Osteoblast (primary cell): Measurements from ENCODE around the gene GANC. TPM values are rescaled to one million over a fixed set of nuclear protein-coding genes. Genes with fewer than 3 reads are reported as not detected.

Experiments used
- DNase-seq: peaks from one replicate; pipeline ENCODE4 v3.0.0; 2011; ENCODE audit warnings: low spot score, mixed read lengths; ENCODE audit not compliant: insufficient read length; ENCODE audit errors: missing footprints
- H2AFZ ChIP-seq: 2 replicates; pipeline ENCODE4 v1.6.0; 2011; ENCODE audit warnings: mild to moderate bottlenecking, low read length
- H3K27ac ChIP-seq: 2 replicates; pipeline ENCODE4 v1.5.1; 2011; ENCODE audit warnings: mild to moderate bottlenecking, low read depth, low read length, moderate library complexity
- H3K27me3 ChIP-seq: 2 replicates; pipeline ENCODE4 v1.6.0; 2012; ENCODE audit warnings: mild to moderate bottlenecking, control low read depth, inconsistent platforms, low read length, moderate library complexity; ENCODE audit not compliant: insufficient read depth
- H3K36me3 ChIP-seq: 2 replicates; pipeline ENCODE4 v1.5.1; 2011; ENCODE audit warnings: mild to moderate bottlenecking, low read length, control low read depth, moderate library complexity; ENCODE audit not compliant: insufficient read depth
- H3K4me1 ChIP-seq: 2 replicates; pipeline ENCODE4 v1.5.1; 2011; ENCODE audit warnings: mild to moderate bottlenecking, low read length, control low read depth, moderate library complexity; ENCODE audit not compliant: insufficient read depth
- H3K4me2 ChIP-seq: 2 replicates; pipeline ENCODE4 v1.6.0; 2011; ENCODE audit warnings: mild to moderate bottlenecking, low read length; ENCODE audit not compliant: insufficient read depth
- H3K4me3 ChIP-seq: fragments of 200-600 bp; sonication (generic); 3 replicates; pipeline ENCODE4 v1.5.1; 2012; ENCODE audit warnings: mild to moderate bottlenecking, low read length, inconsistent platforms; ENCODE audit not compliant: insufficient read depth
- H3K79me2 ChIP-seq: 2 replicates; pipeline ENCODE4 v1.6.0; 2012; ENCODE audit warnings: mild to moderate bottlenecking, low read length, control low read depth, inconsistent platforms; ENCODE audit not compliant: insufficient read depth
- H3K9me3 ChIP-seq: 2 replicates; pipeline ENCODE4 v1.5.1; 2011; ENCODE audit warnings: low read depth, low read length, control low read depth
- H4K20me1 ChIP-seq: 2 replicates; pipeline ENCODE4 v1.6.0; 2012; ENCODE audit warnings: mild to moderate bottlenecking, low read length, control low read depth; ENCODE audit not compliant: insufficient read depth
- total RNA-seq: library from RNA; depleted of rRNA; stranded (reverse); fragments of >200 nt; gene quantifications from 2 replicates; pipeline ENCODE4 v1.2.3, GENCODE V29; 2012
- TF ChIP-seq, protein P1 (sequence below): IDR thresholded peaks from 2 replicates; pipeline ENCODE4 v1.5.1; 2011; ENCODE audit warnings: mild to moderate bottlenecking, low read depth, low read length, moderate library complexity; ENCODE audit errors: extremely low read depth

The GANC gene
- total RNA-seq, 1 donor = 21.0 TPM

- no peaks in the 10 kb centered on the region for H3K79me2 ChIP-seq
- H4K20me1 ChIP-seq = no peaks in the 10 kb centered on the region
- no peak overlapping the region for H3K27ac ChIP-seq
- peaks cover 17% of the 10 kb centered on the region for H3K36me3 ChIP-seq
- TF ChIP-seq, protein P1, sequence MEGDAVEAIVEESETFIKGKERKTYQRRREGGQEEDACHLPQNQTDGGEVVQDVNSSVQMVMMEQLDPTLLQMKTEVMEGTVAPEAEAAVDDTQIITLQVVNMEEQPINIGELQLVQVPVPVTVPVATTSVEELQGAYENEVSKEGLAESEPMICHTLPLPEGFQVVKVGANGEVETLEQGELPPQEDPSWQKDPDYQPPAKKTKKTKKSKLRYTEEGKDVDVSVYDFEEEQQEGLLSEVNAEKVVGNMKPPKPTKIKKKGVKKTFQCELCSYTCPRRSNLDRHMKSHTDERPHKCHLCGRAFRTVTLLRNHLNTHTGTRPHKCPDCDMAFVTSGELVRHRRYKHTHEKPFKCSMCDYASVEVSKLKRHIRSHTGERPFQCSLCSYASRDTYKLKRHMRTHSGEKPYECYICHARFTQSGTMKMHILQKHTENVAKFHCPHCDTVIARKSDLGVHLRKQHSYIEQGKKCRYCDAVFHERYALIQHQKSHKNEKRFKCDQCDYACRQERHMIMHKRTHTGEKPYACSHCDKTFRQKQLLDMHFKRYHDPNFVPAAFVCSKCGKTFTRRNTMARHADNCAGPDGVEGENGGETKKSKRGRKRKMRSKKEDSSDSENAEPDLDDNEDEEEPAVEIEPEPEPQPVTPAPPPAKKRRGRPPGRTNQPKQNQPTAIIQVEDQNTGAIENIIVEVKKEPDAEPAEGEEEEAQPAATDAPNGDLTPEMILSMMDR = no peak
- no peaks in the 10 kb centered on the region for H3K27me3 ChIP-seq
- H3K4me2 ChIP-seq = no peak overlapping the region
- H2AFZ ChIP-seq = no peak overlapping the region
- peaks cover 11% of the 10 kb centered on the region for H3K4me1 ChIP-seq
- no peak for DNase-seq
- no peaks in the 10 kb centered on the region for H3K9me3 ChIP-seq
- no peak overlapping the region for H3K4me3 ChIP-seq
Measured at GRCh38 chr15:42282926-42283325, 9.9 kb downstream of the GANC start.

DNA sequence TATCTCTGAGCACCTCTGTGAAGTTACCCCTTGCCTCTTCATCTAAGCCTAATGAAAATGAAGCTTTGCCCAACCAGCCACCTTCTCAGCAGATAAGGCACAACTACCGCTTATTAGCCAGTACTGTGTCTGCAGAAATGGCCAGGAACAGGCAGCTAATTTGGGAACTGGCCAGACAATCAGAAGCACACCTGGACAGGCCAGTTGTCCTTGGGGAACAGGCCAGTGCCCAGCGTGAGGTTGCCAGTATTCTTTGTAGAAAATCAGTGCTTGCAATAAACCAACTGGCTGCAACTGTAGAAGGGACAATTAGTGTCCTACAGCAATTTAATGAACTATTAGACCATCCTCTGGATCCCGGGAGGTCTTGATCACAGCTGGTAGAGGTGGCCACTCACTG lies 10.7 kb downstream of the GANC start:
- Histone ChIP-seq H4K20me1 (no peaks in the 10 kb centered on the region), H3K4me3 (no peak overlapping the region)

GRCh38 chr15:42284551-42284950 lies 11.6 kb downstream of the GANC start:
- peaks cover 16% of the 10 kb centered on the region for H3K36me3 ChIP-seq
- TF ChIP-seq, protein P1 = no peak
- H2AFZ ChIP-seq = no peak overlapping the region
- H3K27me3 ChIP-seq = no peaks in the 10 kb centered on the region
- no peak for DNase-seq
- no peak overlapping the region for H3K27ac ChIP-seq
- no peaks in the 10 kb centered on the region for H3K9me3 ChIP-seq
- no peaks in the 10 kb centered on the region for H4K20me1 ChIP-seq
- H3K4me3 ChIP-seq = no peak overlapping the region
- H3K79me2 ChIP-seq = no peaks in the 10 kb centered on the region
- H3K4me2 ChIP-seq = no peak overlapping the region
- peaks cover 11% of the 10 kb centered on the region for H3K4me1 ChIP-seq

More for the DNA sequence above, 10.7 kb downstream of the GANC start:
- no peaks in the 10 kb centered on the region for H3K27me3 ChIP-seq
- peaks cover 11% of the 10 kb centered on the region for H3K4me1 ChIP-seq
- H3K27ac ChIP-seq = no peak overlapping the region
- H3K4me2 ChIP-seq = no peak overlapping the region
- H3K9me3 ChIP-seq = no peaks in the 10 kb centered on the region
- H2AFZ ChIP-seq = no peak overlapping the region
- H3K36me3 ChIP-seq = peaks cover 13% of the 10 kb centered on the region
- no peak for DNase-seq
- TF ChIP-seq, protein P1 = no peak
- no peaks in the 10 kb centered on the region for H3K79me2 ChIP-seq

DNA sequence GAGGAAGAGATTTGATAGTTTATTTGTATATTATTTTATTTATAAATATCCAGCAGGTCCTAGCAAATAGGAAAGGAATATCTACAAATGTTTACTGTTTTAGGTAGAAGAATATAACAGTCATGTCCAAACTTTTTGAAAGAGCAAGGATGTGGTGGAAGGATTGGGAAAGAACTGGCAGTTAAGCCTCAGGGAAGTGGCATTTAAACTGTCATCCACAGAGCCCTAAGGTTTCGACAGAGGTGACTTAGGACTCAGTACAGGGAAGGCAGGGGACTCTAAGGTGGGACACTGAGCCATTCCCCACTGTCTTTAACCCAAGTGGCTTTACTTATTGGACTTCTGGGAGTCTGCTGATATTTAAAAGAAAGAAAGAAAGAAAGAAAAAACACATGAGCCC lies 12.0 kb downstream of the GANC start:
- TF ChIP-seq, protein P1 = no peak
- no peak overlapping the region for H3K4me3 ChIP-seq
- H3K27me3 ChIP-seq = no peaks in the 10 kb centered on the region
- no peak for DNase-seq
- H4K20me1 ChIP-seq = no peaks in the 10 kb centered on the region
- H3K4me1 ChIP-seq = peaks cover 11% of the 10 kb centered on the region
- H3K79me2 ChIP-seq = no peaks in the 10 kb centered on the region
- H3K36me3 ChIP-seq = peaks cover 18% of the 10 kb centered on the region
- H3K9me3 ChIP-seq = no peaks in the 10 kb centered on the region
- H3K27ac ChIP-seq = no peak overlapping the region
- H2AFZ ChIP-seq = no peak overlapping the region
- no peak overlapping the region for H3K4me2 ChIP-seq
